Osteoblast (primary cell): ENCODE results near the gene IMPDH2. TPM values are rescaled to one million over a fixed set of nuclear protein-coding genes. Genes with fewer than 3 reads are reported as not detected.

Source experiments
- DNase-seq: peaks from one replicate; pipeline ENCODE4 v3.0.0; 2011; ENCODE audit warnings: low spot score, mixed read lengths; ENCODE audit not compliant: insufficient read length; ENCODE audit errors: missing footprints
- H2AFZ ChIP-seq: 2 replicates; pipeline ENCODE4 v1.6.0; 2011; ENCODE audit warnings: mild to moderate bottlenecking, low read length
- H3K27ac ChIP-seq: 2 replicates; pipeline ENCODE4 v1.5.1; 2011; ENCODE audit warnings: mild to moderate bottlenecking, low read depth, low read length, moderate library complexity
- H3K27me3 ChIP-seq: 2 replicates; pipeline ENCODE4 v1.6.0; 2012; ENCODE audit warnings: mild to moderate bottlenecking, control low read depth, inconsistent platforms, low read length, moderate library complexity; ENCODE audit not compliant: insufficient read depth
- H3K36me3 ChIP-seq: 2 replicates; pipeline ENCODE4 v1.5.1; 2011; ENCODE audit warnings: mild to moderate bottlenecking, low read length, control low read depth, moderate library complexity; ENCODE audit not compliant: insufficient read depth
- H3K4me1 ChIP-seq: 2 replicates; pipeline ENCODE4 v1.5.1; 2011; ENCODE audit warnings: mild to moderate bottlenecking, low read length, control low read depth, moderate library complexity; ENCODE audit not compliant: insufficient read depth
- H3K4me2 ChIP-seq: 2 replicates; pipeline ENCODE4 v1.6.0; 2011; ENCODE audit warnings: mild to moderate bottlenecking, low read length; ENCODE audit not compliant: insufficient read depth
- H3K4me3 ChIP-seq: fragments of 200-600 bp; sonication (generic); 3 replicates; pipeline ENCODE4 v1.5.1; 2012; ENCODE audit warnings: mild to moderate bottlenecking, low read length, inconsistent platforms; ENCODE audit not compliant: insufficient read depth
- H3K79me2 ChIP-seq: 2 replicates; pipeline ENCODE4 v1.6.0; 2012; ENCODE audit warnings: mild to moderate bottlenecking, low read length, control low read depth, inconsistent platforms; ENCODE audit not compliant: insufficient read depth
- H3K9me3 ChIP-seq: 2 replicates; pipeline ENCODE4 v1.5.1; 2011; ENCODE audit warnings: low read depth, low read length, control low read depth
- H4K20me1 ChIP-seq: 2 replicates; pipeline ENCODE4 v1.6.0; 2012; ENCODE audit warnings: mild to moderate bottlenecking, low read length, control low read depth; ENCODE audit not compliant: insufficient read depth
- total RNA-seq: library from RNA; depleted of rRNA; stranded (reverse); fragments of >200 nt; gene quantifications from 2 replicates; pipeline ENCODE4 v1.2.3, GENCODE V29; 2012
- TF ChIP-seq, protein P1 (sequence below): IDR thresholded peaks from 2 replicates; pipeline ENCODE4 v1.5.1; 2011; ENCODE audit warnings: mild to moderate bottlenecking, low read depth, low read length, moderate library complexity; ENCODE audit errors: extremely low read depth

Gene IMPDH2
- total RNA-seq, 1 donor: 273 TPM

DNA sequence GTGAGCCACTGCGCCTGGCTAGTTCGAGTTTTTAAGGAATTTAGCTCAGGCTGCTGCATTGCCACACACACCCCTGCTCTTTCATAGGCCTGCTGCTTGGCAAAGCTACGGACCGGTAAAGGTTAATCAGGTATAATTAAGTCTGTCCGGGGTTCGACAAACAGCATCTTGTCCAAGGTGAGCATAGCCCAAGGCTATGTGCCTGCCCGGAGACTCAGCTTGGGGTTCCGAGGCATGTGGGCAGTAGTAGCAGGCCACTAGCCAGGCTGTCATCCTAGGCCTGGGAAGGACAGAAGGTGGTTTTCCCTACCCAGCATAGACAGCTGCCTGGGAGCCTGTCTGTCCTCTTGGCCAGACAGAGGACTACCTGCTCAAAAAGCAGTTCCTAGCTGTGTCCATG, 32.6 kb downstream of the IMPDH2 start:
- Histone ChIP-seq H3K27ac (no peak overlapping the region), H4K20me1 (peaks cover 6% of the 10 kb centered on the region), H3K27me3 (no peaks in the 10 kb centered on the region), H2AFZ (no peak overlapping the region), H3K4me2 (no peak overlapping the region), H3K4me3 (no peak overlapping the region), H3K79me2 (peaks cover 27% of the 10 kb centered on the region), H3K4me1 (peaks cover 3% of the 10 kb centered on the region), H3K9me3 (no peaks in the 10 kb centered on the region), H3K36me3 (peaks cover 9% of the 10 kb centered on the region)
- peak; percentile 82 for DNase-seq
- TF ChIP-seq, protein P1, sequence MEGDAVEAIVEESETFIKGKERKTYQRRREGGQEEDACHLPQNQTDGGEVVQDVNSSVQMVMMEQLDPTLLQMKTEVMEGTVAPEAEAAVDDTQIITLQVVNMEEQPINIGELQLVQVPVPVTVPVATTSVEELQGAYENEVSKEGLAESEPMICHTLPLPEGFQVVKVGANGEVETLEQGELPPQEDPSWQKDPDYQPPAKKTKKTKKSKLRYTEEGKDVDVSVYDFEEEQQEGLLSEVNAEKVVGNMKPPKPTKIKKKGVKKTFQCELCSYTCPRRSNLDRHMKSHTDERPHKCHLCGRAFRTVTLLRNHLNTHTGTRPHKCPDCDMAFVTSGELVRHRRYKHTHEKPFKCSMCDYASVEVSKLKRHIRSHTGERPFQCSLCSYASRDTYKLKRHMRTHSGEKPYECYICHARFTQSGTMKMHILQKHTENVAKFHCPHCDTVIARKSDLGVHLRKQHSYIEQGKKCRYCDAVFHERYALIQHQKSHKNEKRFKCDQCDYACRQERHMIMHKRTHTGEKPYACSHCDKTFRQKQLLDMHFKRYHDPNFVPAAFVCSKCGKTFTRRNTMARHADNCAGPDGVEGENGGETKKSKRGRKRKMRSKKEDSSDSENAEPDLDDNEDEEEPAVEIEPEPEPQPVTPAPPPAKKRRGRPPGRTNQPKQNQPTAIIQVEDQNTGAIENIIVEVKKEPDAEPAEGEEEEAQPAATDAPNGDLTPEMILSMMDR: no peak

DNA sequence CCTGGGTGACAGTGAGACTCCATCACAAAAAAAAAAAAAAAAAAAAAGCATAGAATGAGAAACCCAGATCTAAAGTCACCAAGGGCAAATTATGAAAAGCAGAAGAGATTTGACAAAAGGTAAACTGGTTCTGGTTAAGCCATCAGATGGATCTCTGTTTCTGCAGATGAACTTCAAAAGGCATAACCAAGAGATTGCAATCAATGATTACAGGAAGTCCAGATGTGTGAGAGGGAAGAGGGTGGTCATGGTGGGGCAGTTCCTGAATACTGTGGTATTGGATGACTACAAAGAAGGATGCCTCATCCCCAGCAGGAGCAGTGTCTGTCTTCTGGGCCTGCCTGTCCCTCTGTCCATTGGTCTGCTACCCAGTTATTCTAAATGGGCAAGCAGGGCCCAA, 35.4 kb downstream of the IMPDH2 start:
- TF ChIP-seq, protein P1: no peak
- Histone ChIP-seq H3K4me1 (peaks cover 21% of the 10 kb centered on the region), H3K27ac (no peak overlapping the region), H3K27me3 (no peaks in the 10 kb centered on the region), H3K4me3 (no peak overlapping the region), H3K36me3 (peaks cover 9% of the 10 kb centered on the region), H2AFZ (no peak overlapping the region), H4K20me1 (peaks cover 11% of the 10 kb centered on the region), H3K79me2 (peaks cover 47% of the 10 kb centered on the region), H3K9me3 (no peaks in the 10 kb centered on the region), H3K4me2 (no peak overlapping the region)
- DNase-seq: no peak

DNA sequence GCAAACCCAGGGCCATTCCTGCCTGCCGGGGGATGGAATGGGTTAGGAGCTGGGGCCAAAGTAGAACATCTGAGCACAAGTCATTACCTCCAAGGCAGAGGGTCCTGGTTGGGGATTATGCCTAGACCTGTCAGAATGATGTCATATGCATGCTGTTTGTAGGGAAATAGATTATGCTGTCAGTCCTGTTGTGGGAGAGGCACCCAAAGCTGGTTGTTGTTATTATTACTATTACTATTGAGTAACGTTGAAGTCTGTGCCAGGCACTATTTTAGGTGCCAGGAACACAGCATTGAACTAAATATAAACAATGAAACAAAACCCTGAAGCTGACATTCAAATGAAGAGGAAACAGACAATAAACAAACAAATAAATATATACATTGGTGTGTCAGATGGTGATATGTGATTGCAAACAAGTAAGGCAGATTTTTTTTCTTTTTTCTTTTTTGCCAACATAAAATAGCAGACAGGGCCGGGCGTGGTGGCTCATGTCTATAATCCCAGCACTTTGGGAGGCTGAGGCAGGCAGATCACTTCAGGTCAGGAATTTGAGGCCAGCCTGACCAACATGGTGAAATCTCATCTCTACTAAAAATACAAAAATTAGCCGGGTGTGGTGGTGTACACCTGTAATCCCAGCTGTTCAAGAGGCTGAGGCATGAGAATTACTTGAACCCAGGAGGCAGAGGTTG, 37.2 kb downstream of the IMPDH2 start:
- no peak for DNase-seq
- Histone ChIP-seq H3K27ac (peak overlapping the region; percentile 51), H3K4me1 (peaks cover 22% of the 10 kb centered on the region), H3K9me3 (no peaks in the 10 kb centered on the region), H3K27me3 (no peaks in the 10 kb centered on the region), H4K20me1 (peaks cover 8% of the 10 kb centered on the region), H3K79me2 (peaks cover 45% of the 10 kb centered on the region), H2AFZ (no peak overlapping the region), H3K4me3 (peak overlapping the region; percentile 89), H3K4me2 (peak overlapping the region; percentile 88), H3K36me3 (peaks cover 9% of the 10 kb centered on the region)
- TF ChIP-seq, protein P1: no peak

DNA sequence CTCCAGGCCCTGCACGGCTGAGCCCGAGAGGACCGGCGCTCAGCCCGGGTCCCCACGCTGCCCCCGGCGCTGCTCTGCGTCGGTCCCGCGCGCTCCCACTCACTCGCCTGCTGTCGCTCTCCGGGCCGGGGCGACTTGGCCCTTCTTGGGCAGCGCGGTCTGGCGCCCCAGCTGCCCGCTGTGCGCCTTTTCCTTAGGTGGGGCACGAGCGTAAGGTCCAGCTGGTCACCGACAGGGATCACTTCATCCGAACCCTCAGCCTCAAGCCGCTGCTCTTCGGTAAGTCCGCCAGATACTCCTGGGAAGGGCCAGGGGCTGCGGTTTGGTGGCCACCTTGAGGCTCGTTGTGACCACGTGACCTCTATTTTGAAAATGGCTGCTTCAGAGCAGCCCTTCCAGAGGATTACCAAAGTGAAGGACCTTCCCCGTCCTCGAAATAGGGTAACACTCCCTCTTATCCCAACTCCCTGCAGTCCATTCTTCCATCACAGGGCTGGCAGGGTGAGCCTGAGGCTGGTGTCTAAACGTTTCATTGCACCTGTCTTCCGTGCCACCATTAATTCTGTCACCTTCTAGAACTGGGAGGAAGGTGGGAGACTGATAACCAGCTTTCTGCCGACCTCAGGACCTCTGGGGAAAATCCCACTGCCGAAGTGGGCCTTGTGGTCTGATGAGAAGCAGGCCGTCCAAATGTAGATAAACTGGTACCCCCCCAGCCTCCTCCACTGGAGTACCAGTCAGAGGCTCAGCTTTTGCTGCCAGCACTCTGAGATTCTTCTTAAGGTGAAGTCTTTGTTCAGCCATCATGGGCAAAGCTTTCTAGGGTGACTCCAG, 38.3 kb downstream of the IMPDH2 start:
- DNase-seq: peak; percentile 71

More for the DNA sequence above, 38.3 kb downstream of the IMPDH2 start:
- Histone ChIP-seq H3K27ac (peak overlapping the region; percentile 90), H3K79me2 (peaks cover 44% of the 10 kb centered on the region), H3K4me2 (peak overlapping the region; percentile 88), H3K27me3 (no peaks in the 10 kb centered on the region), H3K9me3 (no peaks in the 10 kb centered on the region), H2AFZ (peak overlapping the region; percentile 73), H4K20me1 (peaks cover 8% of the 10 kb centered on the region), H3K36me3 (peaks cover 9% of the 10 kb centered on the region), H3K4me3 (peak overlapping the region; percentile 89), H3K4me1 (peaks cover 22% of the 10 kb centered on the region)
- TF ChIP-seq, protein P1: no peak
